CD4-positive, alpha-beta T cell treated with Interleukin-15 for 4 hours (primary cell): ENCODE measurements around the gene SPIB.
"Not testable (repeated sequence)": the region's sequence is repeated elsewhere in the genome, so short reads cannot be mapped to it uniquely, and the experiment has no call there.

Experiments used
- DNase-seq: peaks from one replicate; pipeline ENCODE4 v3.0.0-alpha.2; 2020; ENCODE audit warnings: low spot score

The SPIB gene

GRCh38 chr19:50473336-50473735, 54.6 kb downstream of the SPIB start:
- DNase-seq = not testable (repeated sequence)

- no peak for DNase-seq
Observed at GRCh38 chr19:50475101-50475568, 56.4 kb downstream of the SPIB start.

- DNase-seq = no peak
Observed at GRCh38 chr19:50475736-50476223, 57.0 kb downstream of the SPIB start.

GRCh38 chr19:50476224-50476906, 57.6 kb downstream of the SPIB start, which contains the start of the genes EMC10 and GARIN5A:
EMC10 (plus strand) TSS chr19:50476507; CDS start chr19:50476545, 38 bp downstream.
GARIN5A (minus strand) TSS chr19:50476848; CDS start chr19:50476388, 460 bp downstream.
- peak; percentile 90 for DNase-seq

GRCh38 chr19:50476907-50477238, 58.1 kb downstream of the SPIB start:
- DNase-seq = no peak

GRCh38 chr19:50477751-50478515, 59.2 kb downstream of the SPIB start:
- DNase-seq = no peak

- DNase-seq = no peak
Observed at GRCh38 chr19:50478901-50479715, 60.4 kb downstream of the SPIB start.

- DNase-seq = no peak
Observed at GRCh38 chr19:50479761-50480251, 61.1 kb downstream of the SPIB start.

GRCh38 chr19:50480281-50481111, 61.8 kb downstream of the SPIB start:
- no peak for DNase-seq
